Parathyroid adenoma (tissue), 2 donors: Measurements from ENCODE around the gene CHCHD3.

Source experiments
- H2AFZ ChIP-seq: fragments of 300-600 bp; sonication (generic); one replicate; pipeline ENCODE4 v1.7.0; 2017; ENCODE audit warnings: antibody characterized with exemption, mild to moderate bottlenecking
- H3K27ac ChIP-seq: fragments of 300-600 bp; sonication (generic); one replicate; pipeline ENCODE4 v1.7.0; 2017
- H3K27me3 ChIP-seq: fragments of 300-600 bp; sonication (generic); one replicate; pipeline ENCODE4 v1.7.0; 2017; ENCODE audit warnings: low read length; ENCODE audit not compliant: control insufficient read depth, insufficient read depth
- H3K36me3 ChIP-seq: fragments of 300-600 bp; sonication (generic); one replicate; pipeline ENCODE4 v1.7.0; 2017; ENCODE audit warnings: low read length; ENCODE audit not compliant: control insufficient read depth, insufficient read depth
- H3K4me1 ChIP-seq: fragments of 300-600 bp; sonication (generic); one replicate; pipeline ENCODE4 v1.7.0; 2017; ENCODE audit warnings: control low read depth
- H3K4me2 ChIP-seq: fragments of 300-600 bp; sonication (generic); one replicate; pipeline ENCODE4 v1.7.0; 2017; ENCODE audit warnings: low read length
- H3K4me3 ChIP-seq: fragments of 300-600 bp; sonication (generic); one replicate; pipeline ENCODE4 v1.7.0; 2017; ENCODE audit warnings: low read depth, low read length
- H3K79me2 ChIP-seq: fragments of 300-600 bp; sonication (generic); one replicate; pipeline ENCODE4 v1.7.0; 2017; ENCODE audit warnings: control low read depth
- H3K9ac ChIP-seq: fragments of 300-600 bp; sonication (generic); one replicate; pipeline ENCODE4 v1.7.0; 2017; ENCODE audit warnings: mild to moderate bottlenecking
- H3K9me3 ChIP-seq: fragments of 300-600 bp; sonication (generic); one replicate; pipeline ENCODE4 v1.7.0; 2017; ENCODE audit warnings: low read length; ENCODE audit not compliant: control insufficient read depth
- TF ChIP-seq, protein P1 (sequence below): fragments of 300-600 bp; sonication (generic); IDR thresholded peaks from one replicate; pipeline ENCODE4 v1.7.0; 2017; ENCODE audit warnings: antibody characterized with exemption, mild to moderate bottlenecking
- donor health status: primary hyperparathyroidism.

The CHCHD3 gene

DNA sequence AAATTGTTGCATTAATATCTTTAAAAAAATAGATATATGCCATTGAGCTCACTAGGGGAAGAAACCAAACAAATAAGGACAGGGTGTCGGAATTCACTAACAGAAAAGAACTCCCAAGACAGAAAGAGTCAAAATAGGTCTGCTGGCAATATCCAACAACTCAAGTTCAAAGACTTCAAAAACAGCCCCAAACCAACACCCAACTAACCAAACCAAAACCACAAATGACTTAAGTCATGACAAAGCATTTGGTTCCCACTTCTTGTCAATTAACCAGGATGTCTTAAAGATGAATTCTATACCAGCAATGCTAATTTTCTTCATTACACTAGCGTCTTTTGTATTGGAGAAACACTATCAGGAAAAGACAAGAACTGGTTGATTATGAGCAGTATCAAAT lies 256.7 kb downstream of the CHCHD3 start:
- H3K36me3 ChIP-seq, result no peaks in the 10 kb centered on the region
- no peak overlapping the region for H3K9ac ChIP-seq
- H3K4me3 ChIP-seq, result no peak overlapping the region
- H3K27me3 ChIP-seq, result no peaks in the 10 kb centered on the region
- H3K9me3 ChIP-seq, result no peaks in the 10 kb centered on the region
- no peaks in the 10 kb centered on the region for H3K79me2 ChIP-seq
- H3K27ac ChIP-seq, result no peak overlapping the region
- H3K4me2 ChIP-seq, result no peak overlapping the region
- no peak overlapping the region for H2AFZ ChIP-seq
- TF ChIP-seq, protein P1, sequence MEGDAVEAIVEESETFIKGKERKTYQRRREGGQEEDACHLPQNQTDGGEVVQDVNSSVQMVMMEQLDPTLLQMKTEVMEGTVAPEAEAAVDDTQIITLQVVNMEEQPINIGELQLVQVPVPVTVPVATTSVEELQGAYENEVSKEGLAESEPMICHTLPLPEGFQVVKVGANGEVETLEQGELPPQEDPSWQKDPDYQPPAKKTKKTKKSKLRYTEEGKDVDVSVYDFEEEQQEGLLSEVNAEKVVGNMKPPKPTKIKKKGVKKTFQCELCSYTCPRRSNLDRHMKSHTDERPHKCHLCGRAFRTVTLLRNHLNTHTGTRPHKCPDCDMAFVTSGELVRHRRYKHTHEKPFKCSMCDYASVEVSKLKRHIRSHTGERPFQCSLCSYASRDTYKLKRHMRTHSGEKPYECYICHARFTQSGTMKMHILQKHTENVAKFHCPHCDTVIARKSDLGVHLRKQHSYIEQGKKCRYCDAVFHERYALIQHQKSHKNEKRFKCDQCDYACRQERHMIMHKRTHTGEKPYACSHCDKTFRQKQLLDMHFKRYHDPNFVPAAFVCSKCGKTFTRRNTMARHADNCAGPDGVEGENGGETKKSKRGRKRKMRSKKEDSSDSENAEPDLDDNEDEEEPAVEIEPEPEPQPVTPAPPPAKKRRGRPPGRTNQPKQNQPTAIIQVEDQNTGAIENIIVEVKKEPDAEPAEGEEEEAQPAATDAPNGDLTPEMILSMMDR, result no peak
- no peaks in the 10 kb centered on the region for H3K4me1 ChIP-seq

DNA sequence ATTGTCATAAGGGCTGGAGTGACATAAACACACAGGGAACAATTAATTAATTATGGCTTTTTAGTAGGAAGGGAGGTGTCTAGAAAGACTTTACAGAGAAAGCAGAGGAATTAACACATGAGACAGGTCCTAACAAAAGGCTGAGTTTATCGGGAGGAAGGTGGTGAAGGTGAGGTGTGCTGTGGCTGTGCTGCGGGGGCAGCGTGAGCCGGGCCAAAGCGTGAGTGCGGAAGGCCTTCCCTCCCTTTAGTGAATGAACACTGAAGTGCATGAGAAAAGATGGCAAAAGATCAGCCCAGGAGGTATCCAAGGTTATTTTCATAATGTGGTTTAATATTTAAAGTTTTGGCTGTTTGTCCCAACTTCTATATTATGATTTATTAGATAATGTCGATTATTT lies 262.2 kb downstream of the CHCHD3 start:
- Histone ChIP-seq H3K4me1 (peaks cover 16% of the 10 kb centered on the region), H3K27ac (no peak overlapping the region), H3K79me2 (peaks cover 3% of the 10 kb centered on the region), H3K27me3 (no peaks in the 10 kb centered on the region), H3K4me3 (no peak overlapping the region), H2AFZ (no peak overlapping the region), H3K9ac (no peak overlapping the region), H3K9me3 (no peaks in the 10 kb centered on the region), H3K4me2 (no peak overlapping the region), H3K36me3 (no peaks in the 10 kb centered on the region)
- TF ChIP-seq, protein P1, result no peak

DNA sequence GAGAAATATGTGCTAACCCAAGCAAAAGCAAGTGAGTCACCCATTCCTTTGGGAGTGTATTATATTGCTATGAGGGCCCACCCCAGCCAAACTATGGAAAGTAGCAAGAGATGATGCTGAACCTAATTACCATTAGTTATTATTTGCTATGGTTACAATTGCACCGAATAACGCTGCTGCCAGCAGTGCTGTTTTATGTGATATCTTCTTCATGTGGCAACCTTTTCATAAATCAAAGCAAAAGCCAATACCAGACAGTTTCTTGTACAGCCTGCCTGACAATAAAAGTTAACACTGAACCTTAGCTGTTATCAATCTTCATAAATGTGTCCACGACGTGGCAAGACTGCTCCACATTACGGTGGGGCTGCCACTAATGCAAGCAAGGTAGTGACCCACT lies 263.9 kb downstream of the CHCHD3 start:
- TF ChIP-seq, protein P1, result no peak
- Histone ChIP-seq H3K9me3 (no peaks in the 10 kb centered on the region), H2AFZ (no peak overlapping the region), H3K4me3 (no peak overlapping the region), H3K79me2 (peaks cover 3% of the 10 kb centered on the region), H3K4me1 (peaks cover 19% of the 10 kb centered on the region), H3K27me3 (no peaks in the 10 kb centered on the region), H3K4me2 (no peak overlapping the region), H3K36me3 (no peaks in the 10 kb centered on the region), H3K27ac (no peak overlapping the region), H3K9ac (no peak overlapping the region)

DNA sequence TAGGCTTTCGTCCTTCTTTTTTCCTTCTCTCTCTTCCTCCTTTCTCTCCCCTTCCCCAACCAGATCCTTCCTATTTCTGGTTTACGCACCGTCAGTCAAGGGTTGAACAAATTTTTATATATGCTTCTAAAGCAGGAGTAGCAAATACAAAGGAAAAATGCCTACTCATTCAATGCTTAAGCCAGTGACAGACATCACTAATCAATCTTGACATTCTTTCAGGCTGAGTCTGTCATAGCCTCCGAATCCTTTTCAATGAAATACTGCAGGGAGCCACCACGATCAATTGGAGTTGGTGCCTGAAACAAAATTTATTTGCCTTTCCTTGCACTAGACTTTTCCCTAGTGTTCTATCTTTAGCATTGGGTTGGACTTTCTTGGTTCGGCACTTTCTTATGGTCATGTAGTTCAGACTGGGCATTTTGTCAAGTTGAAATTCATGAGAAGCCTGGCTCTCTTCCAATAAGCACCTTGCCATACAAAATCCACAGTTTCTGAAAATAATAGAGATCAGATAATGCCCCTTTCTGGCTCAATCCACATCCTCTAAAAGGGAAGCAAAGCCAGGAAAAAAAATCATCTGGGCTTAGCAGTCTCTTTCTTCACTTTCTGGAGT lies 266.1 kb downstream of the CHCHD3 start:
- H3K9me3 ChIP-seq, result no peaks in the 10 kb centered on the region
- no peak overlapping the region for H3K4me3 ChIP-seq
- H3K79me2 ChIP-seq, result peaks cover 3% of the 10 kb centered on the region
- H3K27ac ChIP-seq, result no peak overlapping the region
- H2AFZ ChIP-seq, result no peak overlapping the region
- H3K9ac ChIP-seq, result no peak overlapping the region
- no peaks in the 10 kb centered on the region for H3K36me3 ChIP-seq
- no peaks in the 10 kb centered on the region for H3K27me3 ChIP-seq
- H3K4me2 ChIP-seq, result peak overlapping the region; percentile 3
- peaks cover 19% of the 10 kb centered on the region for H3K4me1 ChIP-seq
- TF ChIP-seq, protein P1, result no peak

DNA sequence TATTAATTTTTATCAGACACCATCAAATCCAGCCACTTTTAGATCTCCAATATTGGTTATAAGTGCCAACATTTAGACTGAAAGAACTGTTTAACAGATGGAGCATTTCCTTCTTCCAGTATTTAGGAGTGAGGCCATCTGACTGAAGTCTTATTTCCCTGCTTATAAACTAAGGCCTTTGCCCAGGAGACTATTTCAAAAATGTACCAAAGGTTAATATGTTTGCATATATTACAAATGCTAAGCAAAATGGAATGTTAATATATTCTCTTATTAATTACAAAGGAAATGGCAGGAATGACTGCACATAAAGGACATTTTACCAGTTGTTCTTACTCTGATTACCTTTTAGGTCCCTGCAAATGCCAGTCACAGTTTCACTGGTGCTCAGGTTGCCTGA lies 266.8 kb downstream of the CHCHD3 start:
- H3K4me3 ChIP-seq, result no peak overlapping the region
- no peak overlapping the region for H3K9ac ChIP-seq
- no peak overlapping the region for H3K27ac ChIP-seq
- H3K79me2 ChIP-seq, result peaks cover 3% of the 10 kb centered on the region
- H2AFZ ChIP-seq, result no peak overlapping the region
- H3K4me1 ChIP-seq, result peaks cover 19% of the 10 kb centered on the region
- no peaks in the 10 kb centered on the region for H3K36me3 ChIP-seq
- no peaks in the 10 kb centered on the region for H3K27me3 ChIP-seq
- H3K4me2 ChIP-seq, result no peak overlapping the region
- TF ChIP-seq, protein P1, result no peak
- H3K9me3 ChIP-seq, result no peaks in the 10 kb centered on the region
